SK-N-MC (cell line): Measurements from ENCODE around the gene CLMP.

Experiments used
- EZH2 ChIP-seq: fragments of 200-600 bp; sonication (generic); IDR thresholded peaks from one replicate; pipeline ENCODE4 v1.6.1; 2017; ENCODE audit warnings: antibody characterized with exemption
- POLR2AphosphoS5 ChIP-seq: IDR thresholded peaks from 2 replicates; pipeline ENCODE4 v1.6.1; 2012; ENCODE audit warnings: mild to moderate bottlenecking, low read depth, low read length, borderline replicate concordance

- no peak for TF ChIP-seq EZH2
- no peak for TF ChIP-seq POLR2AphosphoS5
Measured at GRCh38 chr11:123203934-123204333, 8.9 kb upstream of the CLMP start.
